UCSD-AML1 (cell line): ENCODE measurements around the gene PLEKHD1.
"Not testable (repeated sequence)": the region's sequence is repeated elsewhere in the genome, so short reads cannot be mapped to it uniquely, and the experiment has no call there.

Experiments
- DNase-seq: peaks from one replicate; lab custom pipeline; 2025; ENCODE audit not compliant: unreplicated experiment; lab: John Stamatoyannopoulos, UW

The PLEKHD1 gene

GRCh38 chr14:69481815-69482568, 2.5 kb upstream of the PLEKHD1 start:
- no peak for DNase-seq

- DNase-seq, result no peak
Observed at GRCh38 chr14:69483765-69484443, 624 bp upstream of the PLEKHD1 start.

- no peak for DNase-seq
Observed at GRCh38 chr14:69485315-69485660, 760 bp downstream of the PLEKHD1 start.

- no peak for DNase-seq
Observed at GRCh38 chr14:69485701-69486100, 1.2 kb downstream of the PLEKHD1 start.

- DNase-seq, result no peak
Observed at GRCh38 chr14:69487226-69487625, 2.7 kb downstream of the PLEKHD1 start.

GRCh38 chr14:69487771-69488170, 3.2 kb downstream of the PLEKHD1 start:
- no peak for DNase-seq

GRCh38 chr14:69489495-69489894, 5.0 kb downstream of the PLEKHD1 start:
- DNase-seq, result no peak

- DNase-seq, result no peak
Observed at GRCh38 chr14:69490219-69490918, 5.8 kb downstream of the PLEKHD1 start.

- no peak for DNase-seq
Observed at GRCh38 chr14:69491193-69491592, 6.7 kb downstream of the PLEKHD1 start.

GRCh38 chr14:69493038-69493437, 8.5 kb downstream of the PLEKHD1 start:
- no peak for DNase-seq

- DNase-seq, result no peak
Observed at GRCh38 chr14:69493791-69494190, 9.3 kb downstream of the PLEKHD1 start.

GRCh38 chr14:69495341-69495921, 10.9 kb downstream of the PLEKHD1 start:
- DNase-seq, result no peak

GRCh38 chr14:69497866-69498265, 13.3 kb downstream of the PLEKHD1 start:
- not testable (repeated sequence) for DNase-seq

GRCh38 chr14:69498286-69498685, 13.8 kb downstream of the PLEKHD1 start:
- DNase-seq, result not testable (repeated sequence)

GRCh38 chr14:69499436-69499835, 14.9 kb downstream of the PLEKHD1 start:
- no peak for DNase-seq

- no peak for DNase-seq
Observed at GRCh38 chr14:69500096-69500495, 15.6 kb downstream of the PLEKHD1 start.

- no peak for DNase-seq
Observed at GRCh38 chr14:69500736-69501135, 16.2 kb downstream of the PLEKHD1 start.

- DNase-seq, result no peak
Observed at GRCh38 chr14:69501423-69501838, 16.9 kb downstream of the PLEKHD1 start.

- no peak for DNase-seq
Observed at GRCh38 chr14:69504775-69505174, 20.2 kb downstream of the PLEKHD1 start.

- DNase-seq, result no peak
Observed at GRCh38 chr14:69505338-69506240, 21.1 kb downstream of the PLEKHD1 start.

GRCh38 chr14:69506241-69506595, 21.7 kb downstream of the PLEKHD1 start:
- no peak for DNase-seq
